HG03565 (cell line): ENCODE data around the gene GYS2.
"Not testable (repeated sequence)": the region's sequence is repeated elsewhere in the genome, so short reads cannot be mapped to it uniquely, and the experiment has no call there.

Experiments
- ATAC-seq: cut with Tn5 transposase; IDR thresholded peaks from one replicate; pipeline ENCODE4 v1.9.1; 2021; ENCODE audit warnings: mild to moderate bottlenecking, moderate library complexity; ENCODE audit not compliant: unreplicated experiment

The GYS2 gene

DNA sequence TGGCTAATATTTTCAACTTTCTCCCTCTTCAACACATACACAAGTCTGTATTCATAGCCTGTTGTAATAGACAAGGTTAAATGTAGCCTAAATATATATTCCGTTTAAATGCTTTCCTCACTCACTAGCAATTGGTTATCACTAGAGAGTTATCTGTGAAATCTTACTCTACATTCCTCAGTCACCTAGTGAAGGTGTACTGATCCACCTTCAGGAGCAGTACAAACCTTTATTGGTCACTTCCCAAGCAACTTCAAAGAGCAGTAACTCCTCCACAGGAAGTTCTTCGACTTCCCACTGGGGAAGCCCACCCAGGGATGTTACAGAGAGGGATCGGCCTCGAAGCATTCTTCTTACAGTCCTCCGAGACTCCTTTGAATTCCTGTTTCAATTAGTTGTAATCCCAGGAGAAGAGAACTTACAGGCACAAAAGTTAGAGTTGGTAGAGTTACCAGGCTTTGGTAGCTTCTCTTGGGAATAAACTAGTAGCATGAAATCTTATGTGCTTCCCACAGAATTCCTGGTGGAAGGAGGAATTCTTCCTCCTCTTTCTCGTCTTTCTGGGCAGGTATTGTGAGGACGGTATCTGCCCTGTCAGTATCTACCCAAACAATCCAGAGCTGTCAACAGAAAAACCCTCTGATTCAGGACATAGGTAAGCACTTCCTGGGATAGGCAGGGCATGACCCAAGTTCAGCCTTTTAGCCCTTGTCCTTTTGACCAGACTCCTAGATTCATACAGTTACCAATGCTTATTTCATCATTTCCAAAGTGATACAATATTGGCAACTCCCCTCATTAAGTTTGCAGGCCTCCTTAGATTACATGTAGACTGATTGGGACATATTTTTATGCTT lies at the start of gene GYS2:
Gene GYS2 (minus strand): TSS at position 603 of the 857 bp plus-strand sequence. CDS start 255 bp downstream, at position 348.
- ATAC-seq: no peak

DNA sequence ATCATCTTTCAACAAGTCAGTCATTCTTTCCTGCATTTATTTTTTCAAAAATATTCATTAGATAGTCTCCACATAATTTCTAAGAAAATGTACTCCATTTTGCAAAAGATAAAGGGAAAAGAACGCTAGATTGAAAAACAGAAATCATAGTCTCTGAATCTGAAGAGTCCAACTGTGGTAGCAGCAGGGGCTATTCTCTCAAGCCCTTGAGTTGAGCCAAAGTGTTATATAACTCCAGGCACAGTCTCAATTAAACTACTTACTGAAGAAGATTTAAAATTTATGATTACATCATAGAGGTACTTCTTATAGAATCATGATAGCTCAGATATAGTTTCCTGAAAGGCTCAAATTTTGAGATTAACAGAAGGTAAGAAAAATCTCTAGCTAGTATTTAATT lies 47.2 kb upstream of the GYS2 start:
- no peak for ATAC-seq

DNA sequence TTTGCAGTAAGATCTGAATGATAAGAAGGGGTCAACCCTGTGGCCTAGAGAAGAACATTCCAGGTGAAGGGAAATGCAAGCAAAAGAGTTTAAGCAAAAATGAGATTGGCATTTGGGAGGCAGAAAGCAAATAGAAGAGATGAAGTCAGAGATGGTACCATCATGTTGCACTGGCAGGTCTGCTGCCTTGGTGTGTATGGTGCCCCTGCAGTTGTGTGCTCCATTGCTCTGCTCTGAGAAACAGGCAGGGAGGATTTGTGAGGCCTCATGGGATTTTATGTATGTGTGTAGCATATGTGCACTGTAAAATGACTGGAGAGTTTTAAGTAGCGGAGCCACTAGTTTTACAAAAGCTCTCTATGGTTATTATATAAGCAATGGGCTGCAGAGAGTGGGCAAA lies 46.4 kb upstream of the GYS2 start:
- no peak for ATAC-seq

DNA sequence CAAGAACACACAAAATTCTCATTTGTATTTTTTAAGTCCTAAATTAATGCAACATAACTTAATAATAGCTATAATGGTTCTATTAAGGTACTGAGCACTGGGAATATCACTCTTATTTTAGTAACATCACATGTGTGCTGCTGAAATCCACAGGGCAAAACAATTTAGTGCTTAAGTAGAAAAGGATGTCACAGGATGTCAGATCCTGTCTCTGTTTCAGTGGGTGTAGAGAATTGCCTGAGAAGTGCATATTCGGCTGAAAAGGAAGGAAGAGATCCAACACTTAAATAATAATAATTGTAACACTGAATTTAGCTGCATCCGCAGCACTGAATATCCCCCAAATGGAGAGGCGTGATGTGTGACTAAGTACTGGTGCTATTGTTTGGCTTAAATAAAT lies 44.4 kb upstream of the GYS2 start:
- no peak for ATAC-seq

DNA sequence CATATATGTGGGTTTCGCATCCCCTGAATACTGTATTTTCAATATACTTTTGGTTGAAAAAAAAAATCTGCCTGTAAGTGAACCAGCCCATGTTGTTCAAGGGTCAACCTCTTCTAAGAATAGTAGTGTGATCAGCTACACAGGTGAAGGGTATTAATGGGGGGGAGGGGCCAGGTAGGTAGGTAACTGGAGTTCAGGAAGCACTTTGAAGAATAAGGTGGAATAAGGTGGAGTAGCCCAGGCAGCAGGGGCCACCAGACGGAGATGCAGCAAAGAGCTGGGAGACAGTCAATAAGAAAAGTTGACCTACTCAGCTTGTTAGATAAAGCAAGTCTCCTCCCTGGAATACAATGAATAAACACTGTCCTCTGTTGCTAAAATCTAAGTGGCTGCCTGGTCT lies 43.7 kb upstream of the GYS2 start:
- ATAC-seq: no peak

DNA sequence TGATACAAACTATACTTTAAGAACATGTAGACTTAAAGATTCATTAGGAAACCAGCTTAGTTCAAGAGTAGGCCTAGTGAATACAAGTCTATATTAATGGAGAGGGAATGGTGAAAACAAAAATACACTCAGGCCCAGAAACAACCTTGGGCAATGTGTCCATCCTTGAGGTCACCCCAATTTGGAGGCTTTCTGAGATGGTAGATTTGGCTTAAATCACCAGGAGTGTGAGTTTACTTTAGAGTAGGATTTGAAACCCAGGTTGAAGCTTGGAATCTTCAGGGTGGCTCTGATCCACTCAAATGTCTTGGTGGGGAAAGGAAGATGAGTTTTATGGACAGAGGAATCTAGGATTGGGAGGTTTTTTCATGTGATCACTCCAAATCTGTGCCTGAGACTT lies 42.5 kb upstream of the GYS2 start:
- no peak for ATAC-seq

DNA sequence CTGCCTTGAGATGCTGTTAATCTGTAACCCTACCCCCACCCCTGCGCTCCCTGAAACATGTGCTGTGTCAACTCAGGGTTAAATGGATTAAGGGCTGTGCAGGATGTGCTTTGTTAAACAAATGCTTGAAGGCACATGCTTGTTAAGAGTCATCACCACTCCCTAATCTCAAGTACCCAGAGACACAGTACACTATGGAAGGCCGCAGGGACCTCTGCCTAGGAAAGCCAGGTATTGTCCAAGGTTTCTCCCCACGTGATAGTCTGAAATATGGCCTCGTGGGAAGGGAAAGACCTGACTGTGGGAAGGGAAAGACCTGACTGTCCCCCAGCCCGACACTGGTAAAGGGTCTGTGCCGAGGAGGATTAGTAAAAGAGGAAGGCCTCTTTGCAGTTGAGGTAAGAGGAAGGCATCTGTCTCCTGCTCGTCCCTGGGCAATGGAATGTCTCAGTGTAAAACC lies 40.4 kb upstream of the GYS2 start:
- ATAC-seq: not testable (repeated sequence)

DNA sequence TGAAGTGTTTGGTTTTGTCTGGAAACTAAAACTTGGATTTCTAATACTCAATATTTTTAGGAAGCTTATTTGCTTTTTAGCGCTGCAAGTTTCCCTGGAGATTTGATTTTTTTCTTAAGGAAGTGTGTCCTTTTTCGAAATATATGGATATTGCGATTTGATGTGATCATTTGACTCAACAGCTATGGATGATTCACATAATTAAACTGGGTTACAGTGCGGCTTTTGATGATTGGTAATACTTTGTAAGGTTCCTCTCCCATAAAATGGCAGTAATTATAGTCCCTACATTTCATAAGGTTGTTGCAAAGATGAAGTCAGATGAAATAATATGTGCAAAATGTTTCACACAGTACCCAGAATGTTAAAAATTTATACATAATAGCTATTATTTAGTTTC lies 39.9 kb upstream of the GYS2 start:
- no peak for ATAC-seq

DNA sequence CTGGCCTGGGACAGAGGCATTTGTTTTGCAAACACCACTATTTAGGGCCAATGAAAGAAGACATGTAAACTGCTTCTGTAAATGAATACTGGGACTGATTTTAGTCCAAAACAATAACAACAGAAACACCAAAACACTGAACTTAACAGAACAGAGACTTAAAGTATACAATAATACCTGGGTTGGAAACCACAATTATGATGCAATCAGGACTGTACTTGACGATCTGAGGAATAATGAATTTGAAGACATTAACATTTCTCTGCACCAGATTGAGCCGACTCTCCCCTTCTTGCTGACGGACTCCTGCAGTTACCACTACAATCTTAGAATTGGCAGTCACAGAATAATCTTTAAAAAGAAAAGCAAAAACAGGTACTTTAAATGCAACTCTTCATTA lies 39.1 kb upstream of the GYS2 start:
- ATAC-seq: no peak

DNA sequence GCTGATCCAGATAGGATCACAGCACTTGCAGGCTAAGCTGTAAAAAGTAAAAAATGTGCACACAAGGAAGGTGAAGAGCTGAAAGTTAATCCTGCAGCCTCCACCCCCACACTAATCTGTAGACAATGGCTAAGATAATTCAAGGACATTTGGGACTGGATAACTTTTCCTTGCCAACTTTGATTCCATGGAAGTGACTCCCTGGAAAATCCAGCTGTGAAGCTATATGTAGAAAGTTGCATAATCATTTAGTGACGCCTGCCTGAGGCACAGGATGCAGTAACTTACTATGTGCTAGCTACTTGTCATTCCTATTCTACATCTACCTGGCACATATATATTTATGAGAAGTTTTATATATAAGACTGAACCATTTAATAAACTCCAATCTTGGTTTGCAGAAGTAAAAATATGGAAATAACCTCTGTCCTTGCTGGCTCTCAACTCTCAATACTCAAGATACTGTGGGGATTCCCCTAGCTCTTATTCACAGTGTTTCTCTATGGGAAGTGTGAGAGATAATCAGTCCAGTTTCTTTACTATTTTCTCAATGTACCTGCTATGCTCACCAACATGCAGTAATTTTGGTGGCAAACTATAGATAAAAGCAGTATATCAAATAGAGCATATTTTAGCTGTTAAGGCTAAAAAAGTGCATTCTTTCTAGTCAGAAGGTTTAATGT lies 38.2 kb upstream of the GYS2 start:
- peak; percentile 57 for ATAC-seq

DNA sequence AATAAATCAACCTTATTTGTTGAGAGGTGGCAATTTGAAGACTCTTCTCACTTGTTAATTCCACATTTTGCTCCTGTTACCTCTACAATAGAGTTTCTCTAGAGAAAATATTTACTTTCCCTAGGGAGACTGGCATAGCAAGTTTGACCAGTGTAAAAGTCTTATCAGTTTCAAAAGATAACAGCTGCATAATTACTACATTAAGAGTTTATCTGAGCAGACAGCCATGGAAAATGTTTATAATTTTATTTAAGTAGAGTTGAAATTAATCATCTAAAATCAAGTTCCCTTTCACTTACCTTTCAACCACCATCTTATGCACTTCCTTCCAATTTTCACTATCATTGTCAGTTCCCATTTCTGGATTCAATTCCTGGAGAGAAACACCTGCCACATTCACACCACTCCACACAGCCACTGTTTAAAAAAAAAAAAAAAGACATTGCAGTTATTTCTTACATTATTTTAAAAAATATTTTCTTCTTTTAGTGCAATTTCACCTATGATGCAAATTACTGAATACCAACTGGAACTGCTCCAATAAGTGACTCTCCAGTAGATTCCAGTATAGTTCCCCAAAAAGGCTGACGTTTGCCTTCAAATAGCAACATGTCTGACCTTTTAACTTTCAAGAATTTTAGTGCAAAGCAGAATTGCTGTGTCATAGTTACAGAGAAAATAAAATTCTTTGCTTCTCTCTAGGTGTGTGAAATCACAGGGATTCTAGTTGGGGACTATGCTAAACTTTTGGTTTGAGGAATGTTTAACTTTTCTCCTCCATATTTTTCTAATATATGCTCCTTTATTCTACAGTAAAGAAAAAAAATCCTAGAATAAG lies 33.6 kb upstream of the GYS2 start:
- ATAC-seq: no peak

DNA sequence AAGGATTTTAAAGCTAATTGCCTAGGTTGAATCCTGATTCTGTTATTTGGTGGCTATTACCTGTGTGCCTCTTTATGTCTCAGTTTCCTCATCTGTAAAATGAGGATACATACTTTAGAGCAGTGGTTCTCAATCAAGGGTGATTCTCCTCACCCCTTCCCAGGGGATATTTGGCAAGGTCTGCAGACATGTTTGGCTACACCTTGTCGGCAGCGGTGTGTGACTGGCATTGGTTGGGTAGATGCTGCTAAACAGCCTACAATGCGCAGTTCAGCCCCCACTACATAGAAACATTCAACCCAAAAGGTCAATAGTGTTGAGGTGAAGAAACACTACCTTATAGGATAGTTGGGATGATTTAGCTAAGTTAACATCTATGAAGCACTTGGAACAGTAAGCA lies 29.6 kb upstream of the GYS2 start:
- ATAC-seq: no peak

DNA sequence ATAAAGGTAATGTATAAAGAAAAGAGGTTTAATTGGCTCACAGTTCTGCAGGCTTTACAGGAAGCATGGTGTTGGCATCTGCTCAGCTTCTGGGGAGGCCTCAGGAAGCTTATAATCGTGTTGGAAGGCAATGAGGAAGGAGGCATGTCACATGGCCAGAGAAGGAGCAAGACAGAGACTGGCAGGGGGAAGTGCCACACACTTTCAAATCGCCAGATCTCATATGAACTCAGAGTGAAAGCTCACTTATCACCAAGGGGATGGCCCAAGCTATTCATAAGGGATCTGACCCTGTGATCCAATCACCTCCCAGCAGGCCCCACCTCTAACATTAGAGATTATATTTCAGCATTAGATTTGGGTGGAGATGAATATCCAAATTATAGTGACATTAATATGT lies 26.7 kb upstream of the GYS2 start:
- no peak for ATAC-seq

DNA sequence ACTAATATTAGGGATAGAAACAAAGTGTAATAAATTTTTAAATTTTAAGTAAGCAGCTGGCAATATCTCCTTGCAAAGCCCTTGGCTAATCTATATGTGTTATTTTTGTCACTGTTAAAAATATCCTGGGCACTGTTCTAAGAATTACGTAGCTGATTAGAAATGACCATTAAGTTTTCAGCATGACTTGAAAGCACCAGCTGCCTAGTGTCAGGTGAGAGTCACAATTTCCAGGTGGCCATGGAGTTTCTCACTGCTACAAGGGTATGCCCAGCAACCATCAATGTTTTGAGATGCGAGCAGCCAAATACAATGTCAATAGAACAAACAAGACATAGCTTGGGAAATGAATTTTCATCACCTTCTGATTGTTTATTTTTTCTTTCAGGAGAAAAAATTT lies 23.3 kb upstream of the GYS2 start:
- no peak for ATAC-seq

DNA sequence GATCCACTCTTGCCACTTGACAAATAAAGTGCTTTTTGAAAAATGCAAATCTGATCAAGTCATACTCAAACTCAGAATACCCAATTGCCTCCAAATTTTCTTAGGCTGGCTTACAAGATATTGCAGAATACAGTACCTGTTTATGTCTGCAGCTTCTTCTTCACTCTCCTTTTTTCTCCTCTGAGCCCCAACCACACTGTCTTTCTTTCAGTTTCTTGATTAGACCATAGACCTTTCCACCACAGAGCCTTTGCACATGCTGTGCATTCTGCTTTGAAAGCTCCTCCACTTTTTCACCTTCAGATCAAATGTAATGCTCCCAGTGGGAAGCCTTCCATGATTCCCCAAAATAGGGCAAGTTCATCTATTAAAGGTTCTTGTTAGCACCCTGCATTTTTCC lies 13.9 kb upstream of the GYS2 start:
- ATAC-seq: no peak

DNA sequence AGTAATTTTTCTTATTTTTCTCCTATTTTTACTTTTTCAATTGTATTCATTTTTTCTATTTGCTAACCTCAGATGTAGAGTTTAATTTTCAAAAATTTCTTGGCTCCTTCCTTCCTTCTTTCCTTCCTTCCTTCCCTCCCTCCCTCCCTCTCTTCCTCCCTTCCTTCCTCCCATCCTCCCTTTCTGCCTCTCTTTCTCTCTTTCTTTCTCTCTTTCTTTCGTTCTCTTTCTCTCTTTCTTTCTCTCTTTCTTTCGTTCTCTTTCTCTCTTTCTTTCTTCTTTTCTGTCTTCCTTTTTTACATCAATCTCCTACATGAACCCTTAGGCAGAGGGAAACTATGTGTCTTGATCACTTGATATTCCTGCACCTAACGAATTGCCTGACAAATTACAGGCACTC lies 12.4 kb upstream of the GYS2 start:
- ATAC-seq: no peak

DNA sequence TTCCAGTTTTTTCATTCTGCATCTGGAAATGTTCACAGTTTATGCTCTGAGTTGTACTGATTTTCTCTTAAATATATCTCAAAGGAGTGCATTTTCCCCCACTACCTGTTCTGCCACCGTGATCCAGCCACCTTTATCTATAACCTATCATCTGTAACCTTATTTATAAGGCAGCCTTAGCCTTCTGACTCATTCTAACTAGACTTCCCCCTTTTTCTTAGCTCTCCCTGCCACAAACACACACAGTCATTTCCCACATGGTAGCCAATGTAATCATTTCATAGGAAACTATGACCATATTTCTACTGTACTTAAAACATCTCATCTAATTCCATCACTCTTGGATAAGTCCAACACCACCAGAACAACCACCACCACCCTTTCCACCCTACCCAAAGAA lies 10.8 kb upstream of the GYS2 start:
- no peak for ATAC-seq

DNA sequence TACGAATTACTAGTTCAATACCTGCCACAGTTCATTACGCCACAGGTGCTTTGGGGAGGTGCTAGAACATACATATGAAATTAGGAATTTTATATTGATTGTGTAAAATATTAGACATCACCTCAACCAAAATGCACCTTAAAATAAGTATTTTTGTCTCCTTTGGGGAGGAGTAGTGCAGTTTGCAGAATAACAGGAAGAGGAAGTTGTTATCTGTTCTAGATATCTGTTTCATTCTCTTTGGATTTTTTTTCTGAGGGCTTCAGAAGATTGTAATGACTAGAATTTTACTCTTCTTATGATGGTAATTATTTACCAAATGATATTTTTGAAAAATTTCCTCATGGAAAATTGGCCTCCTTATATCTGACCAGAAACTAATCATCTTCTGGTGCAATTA lies 9.9 kb upstream of the GYS2 start:
- ATAC-seq: no peak

DNA sequence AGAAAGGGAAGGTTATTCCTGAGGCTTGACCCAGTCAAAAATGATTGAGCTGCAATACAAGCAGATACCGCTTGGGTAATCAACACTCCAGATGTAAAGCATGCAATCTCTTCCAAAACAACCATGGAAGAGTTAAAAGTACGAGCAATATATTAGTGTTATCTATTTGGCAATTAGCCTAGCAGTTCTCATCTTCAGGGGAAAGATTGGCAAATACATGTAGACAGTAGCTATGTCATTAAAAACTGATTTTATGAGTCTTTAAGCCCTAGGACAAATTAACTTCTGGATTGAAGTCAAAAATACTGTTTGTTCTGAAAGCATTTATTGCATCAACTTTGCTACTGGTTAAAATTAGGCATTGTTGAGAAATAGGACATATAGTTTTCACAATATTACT lies 9.3 kb upstream of the GYS2 start:
- no peak for ATAC-seq

DNA sequence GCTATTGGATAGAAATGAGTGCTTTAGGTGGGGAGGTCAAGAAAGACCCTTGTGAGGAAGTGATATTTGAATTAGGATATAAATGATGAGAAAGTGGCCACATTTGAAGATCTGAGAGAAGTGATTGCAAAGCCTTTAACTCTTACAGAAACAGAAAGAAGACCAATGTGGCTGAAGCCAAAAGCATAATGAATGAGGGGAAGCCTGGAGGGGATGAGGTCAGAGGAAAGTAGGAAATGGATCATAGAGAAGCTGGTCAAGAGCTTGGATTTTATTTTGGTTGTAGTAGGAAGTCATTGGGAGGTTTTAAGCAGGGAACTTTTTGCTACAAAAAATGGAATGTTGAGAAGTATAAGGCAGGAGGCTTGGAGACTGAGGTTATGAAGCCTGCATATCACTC lies 3.5 kb upstream of the GYS2 start:
- no peak for ATAC-seq

DNA sequence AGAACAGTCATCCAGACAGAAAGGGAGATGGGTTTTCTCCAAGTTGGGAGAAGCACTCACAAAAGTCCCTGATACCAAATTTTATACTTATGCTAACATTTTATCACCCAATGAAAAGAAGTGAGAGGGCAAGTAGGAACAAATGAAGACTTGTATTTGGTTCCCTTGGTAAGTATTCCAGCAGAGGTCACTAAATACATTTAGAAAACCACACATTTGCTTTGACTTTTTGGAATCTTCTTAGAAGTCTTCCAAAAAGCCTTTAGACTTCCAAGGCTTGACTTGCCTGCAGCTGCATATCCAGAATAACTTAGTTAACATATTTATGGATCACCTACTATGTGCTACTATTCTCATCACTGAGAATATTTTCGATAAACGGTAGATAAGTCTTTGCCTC lies 3.1 kb upstream of the GYS2 start:
- no peak for ATAC-seq

DNA sequence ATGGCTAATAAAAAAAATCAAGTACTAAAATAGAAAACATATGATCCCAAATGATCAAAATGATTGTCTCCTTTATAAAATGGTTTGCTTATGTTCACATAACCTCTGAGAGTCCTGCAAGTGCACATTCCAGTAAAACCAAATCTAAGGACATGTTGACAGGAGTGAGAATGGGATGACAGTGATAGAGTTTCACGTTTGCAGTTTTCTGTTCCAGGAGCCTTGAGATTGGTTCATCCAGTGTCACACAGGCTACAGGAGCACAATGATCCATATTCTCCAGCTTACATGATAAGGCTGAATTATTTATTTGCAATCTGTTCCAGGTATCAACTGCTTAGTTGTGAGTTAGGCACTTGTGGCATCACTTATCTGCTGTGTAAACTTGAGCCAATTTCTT lies 1.5 kb upstream of the GYS2 start:
- ATAC-seq: no peak
